Thyroid gland (tissue), 4 donors: ENCODE results near the gene PLEKHA6.

Experiments
- POLR2A ChIP-seq, 2 donors: fragments of 450-650 bp; IDR thresholded peaks; one replicate each; pipeline ENCODE4 v1.6.1; 2017; ENCODE audit warnings: antibody characterized with exemption in 2 of 2, mild to moderate bottlenecking in 2 of 2, moderate library complexity in 1 of 2
- TF ChIP-seq, protein P1 (sequence below), 6 experiments: fragments of 200-600 bp in 3 of 6; fragments of 450-650 bp in 3 of 6; sonication (generic) in 3 of 6; IDR thresholded peaks; one replicate each; pipeline ENCODE4 v1.5.1; 2016 to 2019; ENCODE audit warnings: antibody characterized with exemption in 6 of 6, mild to moderate bottlenecking in 2 of 6, inconsistent platforms in 1 of 6, moderate library complexity in 1 of 6

- TF ChIP-seq, protein P1, sequence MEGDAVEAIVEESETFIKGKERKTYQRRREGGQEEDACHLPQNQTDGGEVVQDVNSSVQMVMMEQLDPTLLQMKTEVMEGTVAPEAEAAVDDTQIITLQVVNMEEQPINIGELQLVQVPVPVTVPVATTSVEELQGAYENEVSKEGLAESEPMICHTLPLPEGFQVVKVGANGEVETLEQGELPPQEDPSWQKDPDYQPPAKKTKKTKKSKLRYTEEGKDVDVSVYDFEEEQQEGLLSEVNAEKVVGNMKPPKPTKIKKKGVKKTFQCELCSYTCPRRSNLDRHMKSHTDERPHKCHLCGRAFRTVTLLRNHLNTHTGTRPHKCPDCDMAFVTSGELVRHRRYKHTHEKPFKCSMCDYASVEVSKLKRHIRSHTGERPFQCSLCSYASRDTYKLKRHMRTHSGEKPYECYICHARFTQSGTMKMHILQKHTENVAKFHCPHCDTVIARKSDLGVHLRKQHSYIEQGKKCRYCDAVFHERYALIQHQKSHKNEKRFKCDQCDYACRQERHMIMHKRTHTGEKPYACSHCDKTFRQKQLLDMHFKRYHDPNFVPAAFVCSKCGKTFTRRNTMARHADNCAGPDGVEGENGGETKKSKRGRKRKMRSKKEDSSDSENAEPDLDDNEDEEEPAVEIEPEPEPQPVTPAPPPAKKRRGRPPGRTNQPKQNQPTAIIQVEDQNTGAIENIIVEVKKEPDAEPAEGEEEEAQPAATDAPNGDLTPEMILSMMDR (IDR thresholded peaks at IDR 0.05): no peak
- TF ChIP-seq POLR2A (IDR thresholded peaks at IDR 0.05): no peak
These were observed 44.9 kb upstream of the PLEKHA6 start for GRCh38 chr1:204404629-204405028.
